Astrocyte (in vitro differentiated cells and primary cell): ENCODE results near the gene SUMF1. TPM values are rescaled to one million over a fixed set of nuclear protein-coding genes. Genes with fewer than 3 reads are reported as not detected.
A peak's percentile ranks its signal among the peaks of the same experiment; 100 is the strongest.

Source experiments
- DNase-seq: peaks from one replicate; pipeline ENCODE4 v3.0.0-alpha.2; 2010; ENCODE audit warnings: low read depth
- FAIRE-seq: peaks from 2 replicates; lab custom pipeline; 2011; peaks lifted over from hg19 to GRCh38; lab: Jason Lieb, UNC
- H2AFZ ChIP-seq: 2 replicates; pipeline ENCODE4 v1.6.0; 2012; ENCODE audit warnings: low read depth, low read length, inconsistent platforms
- H3K27ac ChIP-seq: 2 replicates; pipeline ENCODE4 v1.5.1; 2011; ENCODE audit warnings: low read depth, low read length, inconsistent platforms
- H3K27me3 ChIP-seq: 2 replicates; pipeline ENCODE4 v1.6.0; 2011; ENCODE audit warnings: low read length, inconsistent platforms; ENCODE audit not compliant: insufficient read depth
- H3K36me3 ChIP-seq: 2 replicates; pipeline ENCODE4 v1.5.1; 2011; ENCODE audit warnings: low read length, inconsistent platforms; ENCODE audit not compliant: insufficient read depth
- H3K4me1 ChIP-seq: 2 replicates; pipeline ENCODE4 v1.5.1; 2011; ENCODE audit warnings: low read length, inconsistent platforms; ENCODE audit not compliant: insufficient read depth
- H3K4me2 ChIP-seq: 2 replicates; pipeline ENCODE4 v1.6.0; 2012; ENCODE audit warnings: low read length, inconsistent platforms
- H3K4me3 ChIP-seq: 2 replicates; pipeline ENCODE4 v1.5.1; 2011; ENCODE audit warnings: low read depth, mild to moderate bottlenecking, low read length, inconsistent platforms; ENCODE audit not compliant: insufficient read depth
- H3K79me2 ChIP-seq: 2 replicates; pipeline ENCODE4 v1.6.0; 2012; ENCODE audit warnings: mild to moderate bottlenecking, low read length, inconsistent platforms; ENCODE audit not compliant: insufficient read depth
- H3K9ac ChIP-seq: 2 replicates; pipeline ENCODE4 v1.6.0; 2012; ENCODE audit warnings: mild to moderate bottlenecking, low read length, inconsistent platforms
- H3K9me3 ChIP-seq: 2 replicates; pipeline ENCODE4 v1.5.1; 2012; ENCODE audit warnings: low read depth, mild to moderate bottlenecking, low read length, inconsistent platforms; ENCODE audit not compliant: insufficient read depth
- H4K20me1 ChIP-seq: 2 replicates; pipeline ENCODE4 v1.6.0; 2012; ENCODE audit warnings: low read length, inconsistent platforms; ENCODE audit not compliant: insufficient read depth
- H3K27ac Mint-ChIP-seq: one replicate; pipeline ENCODE4 v1.8.0; 2021; ENCODE audit warnings: mild to moderate bottlenecking, mixed read lengths; ENCODE audit not compliant: unreplicated experiment
- H3K27me3 Mint-ChIP-seq: one replicate; pipeline ENCODE4 v1.8.0; 2021; ENCODE audit warnings: low read depth, mixed read lengths; ENCODE audit not compliant: unreplicated experiment
- H3K36me3 Mint-ChIP-seq: one replicate; pipeline ENCODE4 v1.8.0; 2021; ENCODE audit warnings: low read depth, mixed read lengths; ENCODE audit not compliant: unreplicated experiment
- H3K4me1 Mint-ChIP-seq: one replicate; pipeline ENCODE4 v1.8.0; 2021; ENCODE audit warnings: low read depth, mixed read lengths; ENCODE audit not compliant: unreplicated experiment
- H3K4me3 Mint-ChIP-seq: one replicate; pipeline ENCODE4 v1.8.0; 2021; ENCODE audit warnings: mild to moderate bottlenecking, moderate library complexity, mixed read lengths; ENCODE audit not compliant: unreplicated experiment
- H3K9me3 Mint-ChIP-seq: one replicate; pipeline ENCODE4 v1.8.0; 2021; ENCODE audit warnings: mild to moderate bottlenecking, mixed read lengths; ENCODE audit not compliant: unreplicated experiment
- EZH2 ChIP-seq: IDR thresholded peaks from 2 replicates; pipeline ENCODE4 v1.6.1; 2012; ENCODE audit warnings: mild to moderate bottlenecking, low read length, inconsistent platforms; ENCODE audit not compliant: insufficient read depth
- total RNA-seq: library from RNA; stranded (reverse); gene quantifications from 2 replicates; pipeline ENCODE4 v1.2.1, GENCODE V29; 2021
- TF ChIP-seq, protein P1 (sequence below): IDR thresholded peaks from 2 replicates; pipeline ENCODE4 v1.5.1; 2011; ENCODE audit warnings: low read depth, mild to moderate bottlenecking, inconsistent platforms, low read length, moderate library complexity; ENCODE audit not compliant: insufficient read depth

The SUMF1 gene
- total RNA-seq, 1 donor from 2014 or later = 17.4 TPM

- H3K9me3 Mint-ChIP-seq = no peaks in the 10 kb centered on the region
- H3K4me3 Mint-ChIP-seq = no peak overlapping the region
- H3K36me3 Mint-ChIP-seq = no peaks in the 10 kb centered on the region
- no peak overlapping the region for H3K9ac ChIP-seq
- no peak overlapping the region for H3K27ac ChIP-seq
- FAIRE-seq (no peak), DNase-seq (peak; percentile 29)
- H3K4me1 Mint-ChIP-seq = peaks cover 6% of the 10 kb centered on the region
- no peak overlapping the region for H3K4me3 ChIP-seq
- no peak for TF ChIP-seq EZH2
- TF ChIP-seq, protein P1, sequence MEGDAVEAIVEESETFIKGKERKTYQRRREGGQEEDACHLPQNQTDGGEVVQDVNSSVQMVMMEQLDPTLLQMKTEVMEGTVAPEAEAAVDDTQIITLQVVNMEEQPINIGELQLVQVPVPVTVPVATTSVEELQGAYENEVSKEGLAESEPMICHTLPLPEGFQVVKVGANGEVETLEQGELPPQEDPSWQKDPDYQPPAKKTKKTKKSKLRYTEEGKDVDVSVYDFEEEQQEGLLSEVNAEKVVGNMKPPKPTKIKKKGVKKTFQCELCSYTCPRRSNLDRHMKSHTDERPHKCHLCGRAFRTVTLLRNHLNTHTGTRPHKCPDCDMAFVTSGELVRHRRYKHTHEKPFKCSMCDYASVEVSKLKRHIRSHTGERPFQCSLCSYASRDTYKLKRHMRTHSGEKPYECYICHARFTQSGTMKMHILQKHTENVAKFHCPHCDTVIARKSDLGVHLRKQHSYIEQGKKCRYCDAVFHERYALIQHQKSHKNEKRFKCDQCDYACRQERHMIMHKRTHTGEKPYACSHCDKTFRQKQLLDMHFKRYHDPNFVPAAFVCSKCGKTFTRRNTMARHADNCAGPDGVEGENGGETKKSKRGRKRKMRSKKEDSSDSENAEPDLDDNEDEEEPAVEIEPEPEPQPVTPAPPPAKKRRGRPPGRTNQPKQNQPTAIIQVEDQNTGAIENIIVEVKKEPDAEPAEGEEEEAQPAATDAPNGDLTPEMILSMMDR = no peak
- H3K4me2 ChIP-seq = no peak overlapping the region
- H3K27me3 ChIP-seq = no peaks in the 10 kb centered on the region
- peaks cover 15% of the 10 kb centered on the region for H3K4me1 ChIP-seq
- H3K79me2 ChIP-seq = no peaks in the 10 kb centered on the region
- no peak overlapping the region for H2AFZ ChIP-seq
- no peaks in the 10 kb centered on the region for H3K36me3 ChIP-seq
- no peaks in the 10 kb centered on the region for H4K20me1 ChIP-seq
- H3K27ac Mint-ChIP-seq = no peak overlapping the region
- H3K9me3 ChIP-seq = no peaks in the 10 kb centered on the region
- no peaks in the 10 kb centered on the region for H3K27me3 Mint-ChIP-seq
Observed at GRCh38 chr3:4413467-4413866, 53.6 kb downstream of the SUMF1 start.

DNA sequence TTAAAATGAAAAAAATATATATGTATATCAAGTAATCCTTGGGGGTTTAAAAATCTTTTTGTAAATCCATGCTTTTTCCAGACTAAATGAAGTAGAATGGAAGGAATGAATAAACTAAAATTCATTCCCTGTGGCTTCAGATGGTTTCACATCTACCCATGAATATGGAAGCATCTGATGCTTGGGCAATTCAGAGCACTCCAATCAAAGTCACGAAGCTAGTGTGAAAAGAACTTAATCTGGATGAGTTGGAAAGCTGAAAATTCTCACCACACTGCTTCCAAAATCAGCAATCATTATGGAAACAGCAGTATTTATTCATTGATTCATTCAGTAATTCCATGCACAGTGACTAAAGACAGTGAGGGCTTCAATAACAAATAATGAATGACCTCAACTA is 55.2 kb downstream of the SUMF1 start:
- H3K4me3 ChIP-seq = no peak overlapping the region
- no peak overlapping the region for H3K4me3 Mint-ChIP-seq
- H3K36me3 Mint-ChIP-seq = no peaks in the 10 kb centered on the region
- no peaks in the 10 kb centered on the region for H3K27me3 ChIP-seq
- H3K9ac ChIP-seq = no peak overlapping the region
- no peak overlapping the region for H3K27ac ChIP-seq
- peaks cover 8% of the 10 kb centered on the region for H3K4me1 ChIP-seq
- no peaks in the 10 kb centered on the region for H3K9me3 Mint-ChIP-seq
- no peaks in the 10 kb centered on the region for H4K20me1 ChIP-seq
- H3K36me3 ChIP-seq = peaks cover 2% of the 10 kb centered on the region
- no peaks in the 10 kb centered on the region for H3K9me3 ChIP-seq
- no peak overlapping the region for H3K4me2 ChIP-seq
- no peak for DNase-seq
- H3K79me2 ChIP-seq = no peaks in the 10 kb centered on the region
- no peak for FAIRE-seq
- peaks cover 4% of the 10 kb centered on the region for H3K4me1 Mint-ChIP-seq
- H2AFZ ChIP-seq = no peak overlapping the region
- no peak overlapping the region for H3K27ac Mint-ChIP-seq
- TF ChIP-seq EZH2 = no peak
- TF ChIP-seq, protein P1 = no peak
- no peaks in the 10 kb centered on the region for H3K27me3 Mint-ChIP-seq

GRCh38 chr3:4411236-4411635 is 55.8 kb downstream of the SUMF1 start:
- peaks cover 4% of the 10 kb centered on the region for H3K4me1 ChIP-seq
- FAIRE-seq (no peak), DNase-seq (no peak)
- H3K79me2 ChIP-seq = no peaks in the 10 kb centered on the region
- no peak overlapping the region for H3K27ac ChIP-seq
- no peak overlapping the region for H2AFZ ChIP-seq
- Mint-ChIP-seq H3K4me1 (peaks cover 3% of the 10 kb centered on the region), H3K27ac (no peak overlapping the region), H3K36me3 (no peaks in the 10 kb centered on the region), H3K9me3 (no peaks in the 10 kb centered on the region), H3K4me3 (no peak overlapping the region), H3K27me3 (no peaks in the 10 kb centered on the region)
- no peak for TF ChIP-seq EZH2
- TF ChIP-seq, protein P1 = no peak
- H3K4me3 ChIP-seq = no peak overlapping the region
- no peak overlapping the region for H3K4me2 ChIP-seq
- H4K20me1 ChIP-seq = no peaks in the 10 kb centered on the region
- peaks cover 2% of the 10 kb centered on the region for H3K36me3 ChIP-seq
- no peaks in the 10 kb centered on the region for H3K9me3 ChIP-seq
- no peaks in the 10 kb centered on the region for H3K27me3 ChIP-seq
- no peak overlapping the region for H3K9ac ChIP-seq
